Kidney epithelial cell (primary cell): Measurements from ENCODE around the gene LRRC74B. TPM values are rescaled to one million over a fixed set of nuclear protein-coding genes. Genes with fewer than 3 reads are reported as not detected.

Experiments used
- DNase-seq: peaks from one replicate; pipeline ENCODE4 v3.0.0-alpha.2; 2010; ENCODE audit warnings: low read depth
- H3K27me3 ChIP-seq: 2 replicates; pipeline ENCODE4 v1.6.0; 2011; ENCODE audit warnings: low read length; ENCODE audit not compliant: control insufficient read depth, insufficient read depth
- H3K36me3 ChIP-seq: 2 replicates; pipeline ENCODE4 v1.5.1; 2011; ENCODE audit warnings: low read length; ENCODE audit not compliant: control insufficient read depth, insufficient read depth
- H3K4me3 ChIP-seq: 2 replicates; pipeline ENCODE4 v1.5.1; 2011; ENCODE audit warnings: low read depth, mild to moderate bottlenecking, control low read depth, low read length
- total RNA-seq: library from RNA; depleted of rRNA; stranded (reverse); fragments of >200 nt; gene quantifications from 2 replicates; pipeline ENCODE4 v1.2.3, GENCODE V29; 2015
- TF ChIP-seq, protein P1 (sequence below): IDR thresholded peaks from 2 replicates; pipeline ENCODE4 v1.5.1; 2011; ENCODE audit warnings: mild to moderate bottlenecking, moderate library complexity, low read length, control low read depth, inconsistent platforms; ENCODE audit not compliant: insufficient read depth, poor library complexity, severe bottlenecking

Gene LRRC74B
- total RNA-seq, 1 donor from 2014 or later, result not detected

DNA sequence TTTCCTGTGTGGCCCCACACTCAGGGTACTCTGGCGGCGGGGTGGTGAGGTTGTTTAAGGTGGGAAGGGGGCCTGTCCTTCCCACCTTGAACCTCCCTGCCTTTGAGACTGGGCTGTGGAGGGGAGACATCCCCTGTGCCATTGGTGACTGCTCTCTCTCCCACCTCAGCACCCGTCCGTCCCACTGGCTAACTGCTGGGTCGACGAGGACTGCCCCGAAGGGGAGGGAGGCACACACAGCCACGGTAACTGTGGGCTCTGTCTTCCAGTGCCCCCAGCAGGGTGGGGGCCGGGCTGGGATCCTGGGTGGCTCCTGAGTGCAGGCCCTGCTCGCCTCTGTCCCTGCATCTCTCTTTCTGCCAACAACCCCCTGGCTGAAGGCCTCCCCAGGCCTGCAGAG, 23.2 kb upstream of the LRRC74B start:
- no peak for DNase-seq
- TF ChIP-seq, protein P1, sequence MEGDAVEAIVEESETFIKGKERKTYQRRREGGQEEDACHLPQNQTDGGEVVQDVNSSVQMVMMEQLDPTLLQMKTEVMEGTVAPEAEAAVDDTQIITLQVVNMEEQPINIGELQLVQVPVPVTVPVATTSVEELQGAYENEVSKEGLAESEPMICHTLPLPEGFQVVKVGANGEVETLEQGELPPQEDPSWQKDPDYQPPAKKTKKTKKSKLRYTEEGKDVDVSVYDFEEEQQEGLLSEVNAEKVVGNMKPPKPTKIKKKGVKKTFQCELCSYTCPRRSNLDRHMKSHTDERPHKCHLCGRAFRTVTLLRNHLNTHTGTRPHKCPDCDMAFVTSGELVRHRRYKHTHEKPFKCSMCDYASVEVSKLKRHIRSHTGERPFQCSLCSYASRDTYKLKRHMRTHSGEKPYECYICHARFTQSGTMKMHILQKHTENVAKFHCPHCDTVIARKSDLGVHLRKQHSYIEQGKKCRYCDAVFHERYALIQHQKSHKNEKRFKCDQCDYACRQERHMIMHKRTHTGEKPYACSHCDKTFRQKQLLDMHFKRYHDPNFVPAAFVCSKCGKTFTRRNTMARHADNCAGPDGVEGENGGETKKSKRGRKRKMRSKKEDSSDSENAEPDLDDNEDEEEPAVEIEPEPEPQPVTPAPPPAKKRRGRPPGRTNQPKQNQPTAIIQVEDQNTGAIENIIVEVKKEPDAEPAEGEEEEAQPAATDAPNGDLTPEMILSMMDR, result no peak
- Histone ChIP-seq H3K4me3 (no peak overlapping the region), H3K36me3 (no peaks in the 10 kb centered on the region), H3K27me3 (peaks cover 2% of the 10 kb centered on the region)

DNA sequence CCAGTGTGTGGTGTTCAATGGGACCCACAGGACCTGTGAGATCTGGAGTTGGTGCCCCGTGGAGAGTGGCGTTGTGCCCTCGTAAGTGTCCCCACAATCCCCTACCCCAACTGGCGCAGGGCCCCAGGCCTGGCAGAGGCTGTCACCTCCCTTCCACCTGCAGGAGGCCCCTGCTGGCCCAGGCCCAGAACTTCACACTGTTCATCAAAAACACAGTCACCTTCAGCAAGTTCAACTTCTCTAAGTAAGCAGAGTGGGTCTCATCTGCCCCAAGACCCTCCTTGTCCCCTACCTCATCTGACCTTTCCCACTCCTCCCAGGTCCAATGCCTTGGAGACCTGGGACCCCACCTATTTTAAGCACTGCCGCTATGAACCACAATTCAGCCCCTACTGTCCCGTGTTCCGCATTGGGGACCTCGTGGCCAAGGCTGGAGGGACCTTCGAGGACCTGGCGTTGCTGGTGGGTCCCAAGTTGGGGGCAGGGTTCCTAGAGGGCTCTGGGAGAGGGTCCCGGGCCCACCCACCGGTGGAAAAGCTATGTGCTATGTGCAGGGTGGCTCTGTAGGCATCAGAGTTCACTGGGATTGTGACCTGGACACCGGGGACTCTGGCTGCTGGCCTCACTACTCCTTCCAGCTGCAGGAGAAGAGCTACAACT, 22.7 kb upstream of the LRRC74B start:
- H3K4me3 ChIP-seq, result no peak overlapping the region

DNA sequence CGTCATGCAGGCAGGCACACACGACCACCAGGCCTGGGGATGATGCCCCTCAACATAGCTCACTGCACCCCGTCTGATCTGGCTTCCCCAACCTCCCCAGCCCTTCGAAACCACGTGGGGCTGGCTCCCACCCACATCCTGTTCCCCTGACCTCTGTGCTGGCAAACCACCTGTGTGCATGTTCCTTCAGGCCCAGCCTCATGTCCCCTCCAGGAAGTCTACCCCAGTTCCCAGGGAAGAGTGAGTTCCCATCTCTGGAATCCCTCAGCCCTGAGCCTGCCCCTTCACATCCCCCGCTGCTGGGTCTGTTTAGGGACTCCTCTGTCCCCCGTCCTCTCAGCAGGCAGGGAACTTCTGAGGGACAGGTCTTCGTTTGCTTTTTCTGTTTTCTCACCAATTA, 20.5 kb upstream of the LRRC74B start:
- no peak overlapping the region for H3K4me3 ChIP-seq
- no peaks in the 10 kb centered on the region for H3K36me3 ChIP-seq
- TF ChIP-seq, protein P1, result no peak
- DNase-seq, result no peak
- H3K27me3 ChIP-seq, result peaks cover 2% of the 10 kb centered on the region

More for the DNA sequence above, 22.7 kb upstream of the LRRC74B start:
- Histone ChIP-seq H3K36me3 (no peaks in the 10 kb centered on the region), H3K27me3 (peaks cover 2% of the 10 kb centered on the region)
- TF ChIP-seq, protein P1, result no peak
- DNase-seq, result no peak

DNA sequence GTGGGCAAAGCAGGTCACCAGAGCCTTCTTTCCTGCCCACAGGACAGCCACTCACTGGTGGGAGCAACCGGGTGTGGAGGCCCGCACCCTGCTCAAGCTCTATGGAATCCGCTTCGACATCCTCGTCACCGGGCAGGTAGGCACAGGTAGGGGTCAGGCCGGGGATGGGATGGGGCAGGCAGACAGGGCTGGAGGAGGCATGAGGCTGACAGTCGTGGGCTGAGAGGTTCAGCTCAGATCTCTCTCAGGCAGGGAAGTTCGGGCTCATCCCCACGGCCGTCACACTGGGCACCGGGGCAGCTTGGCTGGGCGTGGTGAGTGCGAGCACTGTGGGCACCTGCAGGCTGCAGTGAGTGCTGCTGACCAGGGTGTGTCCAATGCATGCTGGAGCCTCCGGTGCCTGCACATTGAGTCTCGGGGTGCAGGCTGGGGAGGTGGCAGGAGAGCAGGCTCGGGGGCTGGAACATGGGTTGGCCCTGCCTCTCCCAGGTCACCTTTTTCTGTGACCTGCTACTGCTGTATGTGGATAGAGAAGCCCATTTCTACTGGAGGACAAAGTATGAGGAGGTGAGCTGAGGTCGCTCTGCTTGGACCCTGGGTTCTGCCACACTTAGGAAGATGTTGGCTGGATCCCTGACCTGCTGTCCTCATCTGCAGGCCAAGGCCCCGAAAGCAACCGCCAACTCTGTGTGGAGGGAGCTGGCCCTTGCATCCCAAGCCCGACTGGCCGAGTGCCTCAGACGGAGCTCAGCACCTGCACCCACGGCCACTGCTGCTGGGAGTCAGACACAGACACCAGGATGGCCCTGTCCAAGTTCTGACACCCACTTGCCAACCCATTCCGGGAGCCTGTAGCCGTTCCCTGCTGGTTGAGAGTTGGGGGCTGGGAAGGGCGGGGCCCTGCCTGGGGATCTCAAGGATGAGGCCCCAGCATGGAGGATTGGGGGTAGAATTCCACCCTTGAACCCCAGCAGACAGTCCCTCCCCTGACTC, 19.7 kb upstream of the LRRC74B start:
- no peak for DNase-seq
- TF ChIP-seq, protein P1, result no peak
- peaks cover 5% of the 10 kb centered on the region for H3K27me3 ChIP-seq
- no peak overlapping the region for H3K4me3 ChIP-seq
- no peaks in the 10 kb centered on the region for H3K36me3 ChIP-seq

DNA sequence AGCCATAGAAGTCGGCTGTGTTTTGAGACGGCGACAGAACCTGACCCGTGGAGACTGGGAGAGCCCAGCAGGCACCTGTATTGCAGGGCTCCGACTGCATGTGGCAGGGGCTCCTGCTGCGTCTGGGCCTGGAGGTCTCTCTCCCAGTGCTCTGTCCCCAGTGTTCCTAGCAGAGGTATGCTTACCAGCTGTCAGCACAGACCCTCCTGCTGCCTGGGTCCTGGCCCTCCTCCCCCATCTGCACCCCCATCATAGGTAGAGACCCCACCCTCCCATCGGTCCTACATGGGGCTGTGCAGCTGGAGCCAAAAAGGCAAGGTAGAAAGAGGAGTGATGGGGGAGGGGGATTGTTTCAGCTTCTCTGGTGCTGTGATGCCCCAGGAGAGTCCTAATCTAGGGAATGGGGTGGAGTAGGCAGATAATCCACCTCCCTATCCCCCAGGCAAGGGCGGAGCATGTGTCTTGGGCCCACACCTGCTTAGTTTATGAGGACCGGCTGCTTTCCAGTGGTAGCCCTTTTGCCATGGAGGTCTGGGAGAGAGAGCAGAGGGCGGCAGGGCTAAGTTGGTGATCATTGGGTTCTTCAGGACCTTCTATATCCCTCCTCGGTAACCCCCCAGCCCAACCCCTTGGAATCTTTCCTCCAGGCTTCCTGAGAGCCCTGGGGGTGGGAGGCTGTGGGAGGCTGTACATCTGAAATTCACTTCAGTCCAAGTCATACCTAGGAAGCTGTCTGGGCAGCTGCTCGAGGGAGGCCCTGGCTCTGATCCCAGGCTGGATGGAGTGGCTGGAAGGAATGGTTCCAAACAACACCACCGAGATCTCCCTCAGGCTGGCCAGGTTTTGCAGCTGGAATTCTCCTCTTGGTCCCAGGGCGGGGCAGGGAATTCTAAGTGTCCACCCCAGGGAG, 18.7 kb upstream of the LRRC74B start:
- DNase-seq, result no peak
- no peak overlapping the region for H3K4me3 ChIP-seq
- TF ChIP-seq, protein P1, result no peak
- H3K27me3 ChIP-seq, result peaks cover 15% of the 10 kb centered on the region
- H3K36me3 ChIP-seq, result no peaks in the 10 kb centered on the region
